OCI-LY3 (cell line): ENCODE results near the gene DCC.
A peak's percentile ranks its signal among the peaks of the same experiment; 100 is the strongest.

Experiments used
- H2AFZ ChIP-seq: fragments of 200-600, 300-600 bp; shearing (Covaris generic); 2 replicates; pipeline ENCODE4 v1.6.0; 2014; ENCODE audit warnings: antibody characterized with exemption, low read depth, low read length
- H3K27ac ChIP-seq: fragments of 200-600, 300-600 bp; sonication (generic); 2 replicates; pipeline ENCODE4 v1.5.1; 2014; ENCODE audit warnings: mild to moderate bottlenecking, low read length, moderate library complexity, mixed read lengths
- H3K27me3 ChIP-seq: fragments of 200-600, 300-600 bp; sonication (generic); 2 replicates; pipeline ENCODE4 v1.6.1; 2014; ENCODE audit warnings: low read depth, low read length, mixed read lengths
- H3K36me3 ChIP-seq: fragments of 200-600, 300-600 bp; sonication (generic); replicated peaks from 2 replicates; pipeline ENCODE3; 2014; ENCODE audit warnings: low read depth, low read length, mixed read lengths
- H3K4me1 ChIP-seq: fragments of 300-600, 200-600 bp; sonication (generic); 2 replicates; pipeline ENCODE4 v1.6.1; 2014; ENCODE audit warnings: low read length, mixed read lengths
- H3K4me2 ChIP-seq: fragments of 200-600, 300-600 bp; sonication (generic); 2 replicates; pipeline ENCODE4 v1.6.1; 2014; ENCODE audit warnings: low read length, mixed read lengths
- H3K4me3 ChIP-seq: fragments of 300-600, 200-600 bp; sonication (generic); 2 replicates; pipeline ENCODE4 v1.5.1; 2014; ENCODE audit warnings: antibody characterized with exemption, mild to moderate bottlenecking, low read length, moderate library complexity
- H3K79me2 ChIP-seq: fragments of 300-600, 200-600 bp; shearing (Covaris generic); 2 replicates; pipeline ENCODE4 v1.6.1; 2014; ENCODE audit warnings: mild to moderate bottlenecking, low read length, mixed read lengths
- H3K9ac ChIP-seq: fragments of 300-600, 200-600 bp; shearing (Covaris generic); 2 replicates; pipeline ENCODE4 v1.6.0; 2014; ENCODE audit warnings: mild to moderate bottlenecking, low read length, moderate library complexity
- H3K9me3 ChIP-seq: fragments of 200-600, 300-600 bp; shearing (Covaris generic); 2 replicates; pipeline ENCODE4 v1.6.1; 2014; ENCODE audit warnings: low read length, mixed read lengths; ENCODE audit not compliant: insufficient read depth
- H4K20me1 ChIP-seq: fragments of 200-600, 300-600 bp; sonication (generic); 2 replicates; pipeline ENCODE4 v1.6.1; 2016; ENCODE audit warnings: low read length, mixed read lengths; ENCODE audit not compliant: insufficient read depth
- CTCF ChIP-seq: fragments of 200-600, 300-600 bp; sonication (generic); IDR thresholded peaks from 2 replicates; pipeline ENCODE4 v1.5.1; 2014; ENCODE audit warnings: antibody characterized with exemption, low read length, low read depth
- EZH2phosphoT487 ChIP-seq: fragments of 200-600 bp; shearing (Covaris generic); IDR thresholded peaks from 2 replicates; pipeline ENCODE4 v1.6.1; 2018; ENCODE audit warnings: antibody characterized with exemption, mixed run types, low read depth

DCC gene

GRCh38 chr18:52572036-52573000, 232.3 kb downstream of the DCC start:
- Histone ChIP-seq H3K4me1 (0 out of 2 replicates have a peak, but pooled peaks cover 5% of the 10 kb centered on the region), H2AFZ (no peak overlapping the region), H3K36me3 (no peaks in the 10 kb centered on the region), H3K4me3 (no peak overlapping the region), H3K9ac (no peak overlapping the region), H4K20me1 (no peaks in the 10 kb centered on the region), H3K79me2 (no peaks in the 10 kb centered on the region), H3K27ac (no peak overlapping the region), H3K9me3 (no peaks in the 10 kb centered on the region), H3K4me2 (no peak overlapping the region), H3K27me3 (no peaks in the 10 kb centered on the region)
- TF ChIP-seq EZH2phosphoT487 = no peak
- TF ChIP-seq CTCF = no peak

GRCh38 chr18:52577795-52578194, 237.8 kb downstream of the DCC start:
- H3K27ac ChIP-seq = no peak overlapping the region
- TF ChIP-seq CTCF (no peak), EZH2phosphoT487 (no peak)
- no peaks in the 10 kb centered on the region for H3K79me2 ChIP-seq
- H3K4me3 ChIP-seq = no peak overlapping the region
- no peak overlapping the region for H2AFZ ChIP-seq
- H3K9ac ChIP-seq = no peak overlapping the region
- H4K20me1 ChIP-seq = no peaks in the 10 kb centered on the region
- H3K4me2 ChIP-seq = no peak overlapping the region
- no peaks in the 10 kb centered on the region for H3K9me3 ChIP-seq
- no peaks in the 10 kb centered on the region for H3K36me3 ChIP-seq
- H3K27me3 ChIP-seq = no peaks in the 10 kb centered on the region
- H3K4me1 ChIP-seq = 0 out of 2 replicates have a peak, but pooled peaks cover 5% of the 10 kb centered on the region

- Histone ChIP-seq H3K79me2 (no peaks in the 10 kb centered on the region), H3K4me3 (no peak overlapping the region), H3K36me3 (no peaks in the 10 kb centered on the region), H4K20me1 (no peaks in the 10 kb centered on the region), H3K27me3 (no peaks in the 10 kb centered on the region), H3K4me2 (no peak overlapping the region), H3K9ac (no peak overlapping the region), H3K4me1 (no peaks in the 10 kb centered on the region), H3K9me3 (no peaks in the 10 kb centered on the region), H3K27ac (no peak overlapping the region), H2AFZ (no peak overlapping the region)
- TF ChIP-seq EZH2phosphoT487 (no peak), CTCF (no peak)
Measured at GRCh38 chr18:52582061-52582460, 242.1 kb downstream of the DCC start.

GRCh38 chr18:52582516-52582915, 242.5 kb downstream of the DCC start:
- Histone ChIP-seq H3K4me3 (no peak overlapping the region), H3K4me2 (no peak overlapping the region), H3K9me3 (no peaks in the 10 kb centered on the region), H3K27ac (no peak overlapping the region), H3K36me3 (no peaks in the 10 kb centered on the region), H3K79me2 (no peaks in the 10 kb centered on the region), H3K27me3 (no peaks in the 10 kb centered on the region), H4K20me1 (no peaks in the 10 kb centered on the region), H3K4me1 (no peaks in the 10 kb centered on the region), H3K9ac (no peak overlapping the region), H2AFZ (0 out of 2 replicates have a peak overlapping the region, but pooled peaks have one; percentile 11)
- TF ChIP-seq CTCF (peak; percentile 53), EZH2phosphoT487 (no peak)
